HTERT RPE-1 (cell line): ENCODE results near the gene ARID5B.

ENCODE experiments used
- in situ Hi-C: fragments of 300-500 bp; cut with MboI; formaldehyde crosslinking; loops from 4 replicates; pipeline ENCODE4 v1.14.3; 2020; ENCODE audit warnings: low sequenced_read_pairs

The ARID5B gene

DNA sequence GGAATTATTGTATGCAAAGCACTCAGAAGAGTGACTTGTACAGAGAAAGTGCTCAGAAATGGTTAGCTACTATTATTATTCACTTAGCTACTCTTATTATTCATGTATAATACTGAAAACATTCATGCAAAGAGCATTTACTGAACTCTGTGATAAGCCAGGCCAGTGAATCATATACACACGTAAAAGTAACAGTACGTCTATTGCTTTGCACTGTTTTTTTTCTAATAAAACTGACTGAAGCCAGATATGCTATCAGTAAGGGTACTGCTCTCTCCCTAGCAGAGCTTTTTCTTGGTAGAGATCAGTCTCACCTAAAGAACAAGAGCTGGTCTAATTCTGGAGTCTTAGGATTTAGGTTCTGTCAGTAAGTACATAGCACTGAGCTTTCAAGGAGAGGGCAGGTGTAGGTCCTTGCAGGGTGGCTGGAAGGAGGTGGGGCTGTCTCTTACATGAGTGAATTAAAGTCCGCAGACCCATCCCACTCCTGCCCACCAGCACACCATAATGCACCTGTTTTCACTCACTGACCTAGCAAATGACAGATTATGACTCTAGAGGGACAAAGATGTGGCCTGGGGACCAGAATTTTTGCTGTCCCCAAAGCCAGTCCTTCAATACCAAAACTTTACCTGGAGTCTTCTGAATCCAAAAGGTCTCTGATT, 145.9 kb downstream of the ARID5B start:
- in situ Hi-C loops, result no loop called here

DNA sequence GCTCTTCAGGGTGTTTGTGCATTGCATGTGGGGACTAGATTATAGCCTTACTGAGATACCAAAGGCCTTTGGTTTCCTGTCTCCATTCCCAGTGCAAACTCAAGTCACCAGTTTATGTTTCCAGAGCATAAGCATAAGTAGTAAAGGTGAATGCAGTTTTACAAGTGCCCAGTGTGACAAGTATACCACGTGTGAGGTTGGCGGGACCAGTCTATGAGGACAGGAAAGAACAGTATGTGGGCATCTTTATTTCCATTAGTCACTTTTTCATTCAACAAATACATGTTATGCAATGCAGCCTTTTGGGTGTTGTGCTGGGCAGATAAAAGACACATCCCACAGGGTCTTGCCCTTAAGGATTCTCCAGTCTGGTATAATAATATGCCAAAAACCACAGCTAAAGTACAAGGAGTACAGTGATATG, 146.5 kb downstream of the ARID5B start:
- in situ Hi-C loops, result no loop called here

DNA sequence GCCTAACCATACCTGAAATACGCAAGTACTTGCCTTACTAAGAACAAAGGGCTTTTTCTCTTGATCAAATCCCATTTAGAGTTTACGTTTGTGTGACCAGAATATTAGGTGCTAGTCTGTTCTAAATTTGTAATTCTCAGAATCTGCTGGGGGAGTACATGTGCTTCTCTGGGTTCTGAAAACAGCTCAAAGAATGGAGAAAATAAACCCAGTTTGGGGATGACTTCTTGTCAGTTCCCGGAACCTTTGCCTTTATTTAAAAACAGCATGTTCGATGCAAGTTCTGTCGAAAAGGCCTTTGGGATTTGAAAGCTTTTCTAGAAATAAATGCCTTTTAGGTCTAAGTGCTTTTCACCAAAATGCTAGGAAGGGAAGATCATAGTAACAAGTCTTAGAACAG, 147.0 kb downstream of the ARID5B start:
- in situ Hi-C loops, result no loop called here

DNA sequence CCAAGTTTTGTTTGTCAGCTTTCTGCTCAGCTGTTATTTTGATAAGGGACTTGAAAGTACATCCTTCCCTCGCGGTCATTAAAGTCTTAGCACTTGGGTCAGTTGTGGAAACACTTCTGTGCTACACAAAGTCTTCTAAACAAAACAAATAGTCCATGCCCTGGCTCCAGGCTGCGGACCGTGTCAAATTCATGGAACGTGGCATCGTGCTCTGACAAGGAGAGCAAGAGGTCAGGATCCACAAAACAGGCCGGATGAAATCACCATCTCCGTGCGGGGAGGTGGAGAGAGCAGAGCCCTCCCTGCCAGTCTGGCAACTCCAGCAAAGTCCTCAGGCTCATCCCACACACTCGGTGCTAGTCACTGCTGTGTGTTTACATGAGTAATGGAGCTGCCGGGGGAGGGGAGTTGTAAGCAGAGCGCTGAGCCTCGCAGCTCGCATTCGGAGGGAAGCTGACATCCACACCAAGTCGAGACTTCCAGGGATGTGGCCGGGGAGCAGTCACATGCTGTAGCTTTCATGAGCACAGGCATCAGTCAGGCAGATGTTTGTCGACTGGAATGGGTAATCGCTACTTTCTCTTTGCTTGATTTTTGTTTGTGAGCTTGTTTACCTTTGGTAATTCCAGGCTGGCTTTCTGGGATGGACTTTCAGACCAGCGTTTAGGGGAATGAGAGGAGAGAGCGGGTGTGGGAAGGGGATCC, 147.6 kb downstream of the ARID5B start:
- in situ Hi-C loops, result no loop called here

DNA sequence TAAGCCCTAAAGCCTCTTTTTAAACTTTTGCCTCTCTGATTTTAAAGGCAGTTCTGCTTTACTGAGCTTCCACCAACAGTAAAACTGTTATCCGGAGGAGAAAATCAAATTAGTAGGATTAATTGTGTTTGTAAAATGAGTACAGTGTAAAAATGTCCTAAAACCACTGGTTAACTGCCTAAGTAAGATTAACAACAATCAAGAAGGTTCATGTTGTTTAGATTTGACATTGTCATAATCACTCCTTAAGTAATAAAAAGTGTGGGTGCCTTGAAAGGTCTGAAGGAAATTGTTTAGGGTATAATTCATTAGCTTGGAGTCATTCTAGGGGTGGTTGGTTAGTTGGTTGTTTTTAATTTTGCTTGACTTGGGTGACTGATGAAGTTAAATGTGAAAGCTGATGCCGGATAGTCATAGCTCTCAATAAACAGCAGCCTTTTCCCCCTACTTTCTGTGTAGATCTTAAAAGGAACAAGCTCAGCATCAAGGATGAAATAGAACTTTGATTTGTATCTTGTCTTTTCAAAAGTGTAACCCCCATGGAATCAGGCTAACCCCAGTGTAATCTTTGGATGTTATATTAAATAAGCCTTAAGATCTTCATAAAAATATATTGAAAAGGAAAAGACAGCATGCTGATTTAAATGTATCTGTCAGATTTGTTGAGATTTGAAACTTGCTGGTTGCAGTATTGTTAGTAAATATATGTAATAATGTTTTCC, 148.3 kb downstream of the ARID5B start:
- in situ Hi-C loops, result no loop called here

DNA sequence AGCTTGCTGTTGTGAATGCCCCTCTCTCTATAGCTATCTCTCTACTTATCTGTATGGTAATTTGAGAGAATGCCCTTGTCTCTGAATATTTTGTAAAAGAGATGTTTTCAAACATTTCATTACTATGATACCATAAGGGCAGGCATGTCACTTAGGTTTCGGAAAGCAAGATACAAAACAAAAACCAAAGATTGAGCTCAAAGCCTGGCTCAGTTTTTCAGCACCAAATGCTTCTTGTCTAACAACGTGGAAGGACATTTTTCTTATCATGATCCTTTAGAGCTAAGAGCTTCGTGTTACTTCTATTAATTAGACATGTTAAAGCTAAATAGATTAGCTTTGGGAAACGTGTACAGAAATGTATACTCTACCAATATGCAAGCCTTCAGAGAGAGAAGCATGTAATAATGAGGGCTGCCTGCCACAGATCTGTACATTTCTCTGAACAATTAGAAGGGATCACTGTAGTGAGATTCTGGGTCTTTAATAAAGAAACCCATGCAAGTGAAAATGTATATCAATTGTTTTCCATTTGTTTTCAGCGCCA, 148.9 kb downstream of the ARID5B start:
- in situ Hi-C loops, result no loop called here

DNA sequence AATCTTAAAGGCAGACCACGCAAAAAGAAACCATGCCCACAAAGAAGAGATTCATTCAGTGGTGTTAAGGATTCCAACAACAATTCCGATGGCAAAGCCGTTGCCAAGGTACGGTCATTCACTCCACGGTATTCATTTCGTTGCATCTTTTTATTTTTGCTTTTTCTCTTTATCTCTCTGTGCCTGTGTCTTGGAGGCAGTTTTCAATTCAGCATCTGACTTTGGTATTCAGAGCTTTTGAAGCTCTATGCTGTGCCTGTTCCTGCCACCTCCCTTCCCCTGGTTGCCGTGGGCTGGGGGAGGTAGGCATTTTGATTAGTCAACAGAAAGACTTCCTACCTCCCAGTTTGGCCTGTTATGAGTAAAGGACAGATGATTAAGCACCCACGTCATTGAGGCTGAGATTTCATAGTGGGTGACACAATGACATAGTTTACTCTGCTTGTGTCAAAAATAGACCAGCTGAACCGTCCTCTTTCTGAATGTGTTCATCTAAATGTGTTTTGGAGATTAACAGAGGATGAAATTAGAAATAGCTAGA, 149.5 kb downstream of the ARID5B start:
- in situ Hi-C loops, result no loop called here

DNA sequence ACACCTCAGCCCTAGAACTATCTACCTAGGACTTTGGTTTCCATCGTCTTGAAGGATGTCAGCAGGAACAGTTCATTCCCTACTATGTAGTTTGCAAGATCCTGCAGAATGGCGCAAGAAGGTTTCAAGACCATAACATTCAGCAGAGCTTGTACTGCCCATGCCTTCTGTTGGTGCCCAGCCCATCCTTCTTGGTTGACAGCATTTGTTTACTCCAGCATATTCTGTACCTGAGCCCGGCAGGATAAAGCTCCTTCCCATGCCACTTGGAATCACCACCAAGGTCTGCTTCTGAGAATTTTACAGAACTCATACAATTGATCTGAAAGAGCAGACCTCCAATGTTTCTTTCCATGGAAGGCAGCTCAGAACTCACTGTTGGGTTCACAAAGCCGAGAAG, 150.8 kb downstream of the ARID5B start:
- in situ Hi-C loops, result no loop called here

DNA sequence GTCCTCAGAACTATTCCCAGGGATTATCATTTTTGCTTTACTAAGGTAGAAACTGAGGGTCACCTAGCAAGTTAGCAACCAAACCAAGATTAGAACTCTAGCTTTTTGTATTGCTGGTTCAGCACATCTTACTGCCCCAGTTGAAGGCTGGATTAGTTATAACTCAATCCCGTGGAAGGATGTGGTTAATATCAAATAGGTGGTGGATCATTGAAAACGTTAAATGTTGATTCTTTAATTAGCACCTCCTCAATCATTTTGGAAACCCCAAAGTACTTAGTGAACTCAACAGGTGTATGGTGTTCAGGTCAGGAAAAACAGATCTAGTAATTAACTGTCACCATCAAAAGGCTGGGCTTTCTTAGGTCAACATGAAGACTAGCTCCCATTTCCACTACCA, 152.4 kb downstream of the ARID5B start:
- in situ Hi-C loops, result no loop called here

DNA sequence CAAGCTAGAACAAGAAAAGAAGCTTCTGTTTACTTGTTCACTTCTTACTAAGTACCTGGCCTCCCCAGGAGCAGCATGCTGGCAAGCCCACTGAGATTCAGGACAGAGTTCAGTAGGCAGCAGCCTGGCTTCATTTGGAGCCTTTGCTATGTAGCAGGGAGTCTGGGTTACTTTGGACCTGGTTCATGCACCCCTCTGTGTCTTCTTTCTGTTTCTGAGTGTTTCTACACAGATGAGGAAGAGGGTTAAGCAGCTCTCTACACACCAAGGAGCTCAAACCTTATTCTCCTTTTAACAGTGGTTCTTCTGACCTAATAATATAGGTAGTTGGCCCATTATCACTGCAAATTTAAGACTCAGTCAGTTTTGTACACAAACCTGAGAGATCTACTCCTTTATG, 152.9 kb downstream of the ARID5B start:
- in situ Hi-C loops, result no loop called here

DNA sequence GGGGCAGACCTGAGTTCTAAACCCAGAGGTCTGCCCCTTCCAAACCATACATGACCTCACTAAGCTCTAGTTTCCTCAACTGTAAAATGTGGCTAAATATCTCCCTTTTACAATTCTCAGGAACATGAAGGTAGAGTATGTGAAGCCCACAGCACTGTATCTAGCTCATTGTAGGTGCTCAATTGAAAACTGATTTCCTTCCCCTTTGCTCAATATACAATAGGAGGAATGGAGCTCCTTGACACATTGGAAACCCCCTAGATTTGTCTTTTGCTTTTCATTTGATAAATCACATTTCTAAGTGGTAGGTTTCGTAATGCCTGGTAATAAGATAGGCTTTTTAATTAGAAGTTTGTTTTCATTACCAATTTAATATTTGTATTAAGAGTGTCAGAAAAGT, 153.3 kb downstream of the ARID5B start:
- in situ Hi-C loops, result no loop called here

DNA sequence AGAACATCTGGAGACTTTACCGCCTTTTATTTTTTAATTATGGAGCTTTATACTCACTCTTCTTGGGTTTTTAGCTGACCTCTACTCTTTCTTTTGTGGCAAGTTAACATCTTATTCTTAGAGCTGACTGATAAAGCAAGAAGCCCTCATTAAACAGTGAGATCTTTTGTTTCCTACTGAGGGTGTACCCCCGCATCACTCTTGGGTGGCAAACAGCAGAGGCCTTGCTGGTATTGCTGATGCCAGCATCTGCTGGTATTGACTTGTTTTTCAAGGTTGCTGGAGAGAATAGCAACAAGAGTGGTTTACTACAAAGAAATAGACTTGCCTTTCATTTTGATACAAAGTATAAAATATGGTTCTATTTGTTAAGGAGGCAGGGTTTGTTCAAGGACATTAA, 154.7 kb downstream of the ARID5B start:
- in situ Hi-C loops, result no loop called here

DNA sequence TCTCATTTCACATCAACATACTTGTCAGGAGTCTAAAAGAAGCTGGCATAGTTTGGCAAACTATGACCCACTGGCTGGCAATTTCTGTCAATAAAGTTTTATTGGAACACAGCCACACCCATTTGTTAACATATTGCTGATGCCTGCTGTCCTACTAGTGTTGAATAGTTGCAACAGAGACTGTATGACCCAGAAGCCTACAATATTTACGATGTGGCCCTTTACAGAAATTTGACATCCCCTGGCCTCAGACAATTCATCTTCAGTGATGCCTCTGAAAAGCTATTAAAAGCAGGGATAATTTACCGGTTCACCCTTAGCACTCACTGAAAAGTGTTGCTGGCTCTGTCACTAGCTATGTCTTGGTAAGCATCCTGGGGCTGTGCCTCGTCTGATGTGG, 155.2 kb downstream of the ARID5B start:
- in situ Hi-C loops, result no loop called here

DNA sequence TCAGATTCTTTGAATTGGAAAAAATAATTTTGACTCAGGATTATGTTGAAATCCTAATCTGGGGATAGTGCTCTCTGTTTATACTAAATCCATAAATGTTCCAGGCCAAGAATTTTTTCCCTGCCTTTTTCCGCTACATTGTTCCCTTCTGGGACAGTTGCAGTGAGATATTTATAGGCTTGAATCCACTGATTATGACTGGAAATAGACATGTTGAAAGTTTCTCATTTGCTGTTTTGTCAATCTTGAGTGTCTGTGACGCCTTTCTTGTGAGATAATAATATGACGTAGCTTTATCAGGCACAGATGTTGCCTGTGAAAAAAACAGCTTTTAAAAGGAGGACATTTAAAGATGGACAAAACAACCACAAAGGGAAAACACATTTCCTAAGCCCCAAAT, 155.9 kb downstream of the ARID5B start:
- in situ Hi-C loops, result no loop called here

DNA sequence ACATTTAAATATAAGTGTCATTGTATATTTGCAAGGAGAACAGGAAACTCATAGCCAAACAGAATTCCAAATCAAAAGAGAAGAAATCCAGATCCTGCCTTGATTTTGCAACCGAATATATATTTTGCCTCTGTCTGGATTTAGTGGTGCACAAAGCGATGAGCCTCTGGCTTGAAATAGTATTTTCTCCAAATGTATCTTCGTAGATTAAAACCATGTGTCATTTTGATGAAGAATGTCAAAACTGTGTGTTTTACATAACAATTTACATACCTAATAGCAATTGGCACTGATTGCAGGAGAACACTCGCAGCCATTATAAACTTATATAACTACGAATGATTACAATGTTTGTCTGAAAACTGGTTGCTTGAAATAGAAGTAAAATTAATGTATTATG, 156.4 kb downstream of the ARID5B start:
- in situ Hi-C loops, result no loop called here

DNA sequence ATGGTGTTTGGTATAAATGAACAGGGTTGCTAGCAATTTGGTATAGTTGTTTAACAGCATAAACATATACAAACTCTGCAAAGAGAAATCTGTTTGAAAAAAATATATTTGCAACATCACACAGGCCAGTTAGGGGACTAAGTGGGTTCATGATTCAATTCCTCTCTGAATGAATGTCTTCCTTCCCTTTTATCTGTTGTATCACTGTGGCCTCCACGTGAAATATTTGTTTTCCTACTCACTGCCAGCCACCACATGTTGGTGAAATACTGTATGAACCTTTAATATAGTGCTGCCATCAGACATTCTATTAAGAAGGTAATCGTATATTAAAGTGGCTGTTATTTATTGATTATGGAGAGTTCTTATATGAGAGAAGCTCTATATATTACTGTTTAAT, 157.0 kb downstream of the ARID5B start:
- in situ Hi-C loops, result no loop called here

DNA sequence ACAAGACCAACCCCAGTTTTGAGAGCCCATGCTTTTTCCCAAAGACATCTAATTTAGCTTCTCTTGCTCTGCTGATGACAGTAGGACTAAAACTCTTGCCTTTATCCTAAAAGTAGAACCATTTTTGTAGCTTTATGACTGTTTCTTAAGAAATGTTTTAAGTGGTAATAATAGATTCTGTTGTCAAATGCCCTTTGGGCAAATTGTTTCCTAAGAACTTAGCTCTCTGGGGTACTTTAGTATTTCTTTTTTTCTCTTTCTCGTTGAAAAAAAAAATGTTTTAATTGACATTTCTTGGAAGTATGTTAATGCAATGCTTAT, 157.4 kb downstream of the ARID5B start:
- in situ Hi-C loops, result no loop called here

DNA sequence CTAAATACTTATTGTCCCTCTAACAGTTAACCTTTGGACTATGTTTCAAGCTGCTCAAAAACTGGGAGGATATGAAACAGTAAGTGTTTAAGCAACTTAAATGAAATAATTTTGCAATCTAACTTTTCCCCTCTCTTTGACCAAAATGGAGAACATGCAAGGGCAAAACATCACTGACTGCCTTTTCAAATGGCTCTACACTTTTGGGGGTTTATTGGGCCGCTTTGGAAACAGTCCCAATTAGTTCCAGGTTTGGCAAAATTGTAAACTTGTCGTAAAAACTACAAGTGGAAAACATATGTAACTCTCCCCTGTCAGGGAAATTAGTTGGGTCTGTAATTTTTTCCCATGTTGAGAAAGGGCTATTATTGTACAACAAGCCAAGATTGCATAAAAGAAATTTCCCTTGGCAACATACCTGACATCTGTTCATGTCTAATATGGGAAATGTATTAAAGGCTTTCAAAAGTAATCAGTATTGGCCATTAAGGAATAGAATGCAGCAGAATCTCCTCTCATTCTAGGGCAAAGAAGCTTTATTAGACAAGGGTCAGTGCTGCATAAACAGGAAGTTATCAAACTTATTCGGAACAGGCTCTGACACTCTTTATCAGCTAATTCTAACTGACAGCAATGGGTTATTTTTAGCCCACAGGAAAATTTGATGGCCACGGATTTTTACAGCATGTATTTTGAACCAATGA, 157.9 kb downstream of the ARID5B start:
- in situ Hi-C loops, result no loop called here

DNA sequence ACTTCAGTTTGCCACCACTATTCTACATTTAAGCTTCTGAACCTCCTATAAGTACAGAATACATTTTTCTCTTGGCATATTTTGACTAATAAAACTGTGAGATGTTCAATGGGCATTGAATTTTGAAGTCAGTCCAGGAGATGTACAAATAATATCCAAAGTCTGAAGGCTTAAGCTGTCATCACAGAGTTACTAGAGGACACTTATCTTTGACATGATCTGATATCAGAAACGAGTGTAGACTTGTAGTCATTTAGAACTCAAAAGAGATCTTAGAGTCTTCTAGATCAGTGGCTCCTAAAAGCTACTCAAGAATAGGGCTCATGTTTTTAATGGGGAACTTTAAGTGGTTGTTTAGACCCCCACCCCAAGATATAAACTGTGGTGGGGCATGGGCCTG, 160.5 kb downstream of the ARID5B start:
- in situ Hi-C loops, result no loop called here

DNA sequence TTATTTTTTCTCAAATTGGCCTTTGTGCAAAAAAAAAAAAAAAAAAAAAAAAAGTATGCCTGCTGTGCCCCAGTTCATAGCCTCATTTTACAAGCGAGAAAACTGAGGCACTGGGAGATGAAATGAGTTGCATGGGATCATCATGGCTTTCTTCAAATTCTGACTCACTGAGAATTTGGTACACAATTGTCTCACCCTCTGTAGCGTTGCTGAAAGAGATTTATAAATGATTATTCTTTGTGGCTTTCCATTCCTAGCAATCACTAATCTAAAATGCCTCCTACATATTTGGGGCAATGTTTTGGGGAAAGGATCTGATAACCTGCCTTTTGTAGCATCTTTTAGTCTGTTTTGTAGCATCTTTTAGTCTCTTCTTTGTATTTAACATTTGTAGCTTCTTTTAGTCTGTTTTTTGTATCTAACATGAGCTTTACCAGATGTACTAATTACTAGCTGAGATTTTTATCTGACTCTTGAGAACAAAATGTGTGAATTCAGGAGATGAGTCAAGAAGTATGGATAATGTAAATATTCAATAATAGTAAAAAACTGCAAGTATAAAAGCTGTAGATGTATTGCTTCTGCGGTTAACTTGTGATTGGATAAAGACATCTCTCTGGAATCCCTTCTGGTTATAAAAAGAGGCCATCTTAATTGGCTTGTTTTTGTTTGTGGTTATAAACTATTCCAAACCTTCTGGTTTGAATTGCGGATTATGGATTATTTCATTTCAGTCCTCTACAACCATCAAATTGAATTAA, 161.4 kb downstream of the ARID5B start:
- in situ Hi-C loops, result no loop called here
